Activated CD4-positive, alpha-beta T cell treated with anti-CD3 and anti-CD28 coated beads, Interleukin-2, amount 10 ng/mL, durations not matched to agents 7 days and 5 days (primary cell): ENCODE measurements around the gene MEA1. TPM values are rescaled to one million over a fixed set of nuclear protein-coding genes. Genes with fewer than 3 reads are reported as not detected.
A peak's percentile ranks its signal among the peaks of the same experiment; 100 is the strongest.

Source experiments
- CTCF ChIA-PET: fragments of 350-600 bp; sonication (Branson Sonifier 250); formaldehyde crosslinking; loops from one replicate; lab custom pipeline; 2021; ENCODE audit warnings: antibody characterized with exemption; lab: Charles Lee
- POLR2A ChIA-PET: fragments of 350-600 bp; sonication (Branson Sonifier 250); formaldehyde crosslinking; loops from one replicate; lab custom pipeline; 2021; ENCODE audit warnings: antibody characterized with exemption; lab: Charles Lee
- DNase-seq: peaks from one replicate; pipeline ENCODE4 v3.0.0-alpha.2; 2020
- H3K27ac Mint-ChIP-seq: one replicate; pipeline ENCODE4 v1.8.0; 2021; ENCODE audit warnings: mild to moderate bottlenecking, moderate library complexity, mixed read lengths
- H3K27me3 Mint-ChIP-seq: one replicate; pipeline ENCODE4 v1.8.0; 2021; ENCODE audit warnings: mixed read lengths
- H3K36me3 Mint-ChIP-seq: one replicate; pipeline ENCODE4 v1.8.0; 2021; ENCODE audit warnings: low read depth, mixed read lengths
- H3K4me1 Mint-ChIP-seq: one replicate; pipeline ENCODE4 v1.8.0; 2021; ENCODE audit warnings: mixed read lengths
- H3K4me3 Mint-ChIP-seq: one replicate; pipeline ENCODE4 v1.8.0; 2021; ENCODE audit warnings: mild to moderate bottlenecking, moderate library complexity, mixed read lengths
- H3K9me3 Mint-ChIP-seq: one replicate; pipeline ENCODE4 v1.8.0; 2021; ENCODE audit warnings: mixed read lengths
- total RNA-seq, 2 experiments: library from RNA; stranded (reverse); gene quantifications; one replicate each; pipeline ENCODE4 v1.2.3, GENCODE V29; 2021

Gene MEA1
- total RNA-seq, 2 experiments from 2014 or later, result 58.9 to 70.1 TPM

- no peaks in the 10 kb centered on the region for H3K27me3 Mint-ChIP-seq
- POLR2A ChIA-PET, result no interaction called here
- CTCF ChIA-PET, result interaction anchor here (0.9 to 1.8 kb wide), 6 partner anchors 10 to 24 kb away, joined by 3 to 7 read pairs (median 4); partner anchors contain the start of gene PPP2R5D
- DNase-seq, result no peak
- no peak overlapping the region for H3K27ac Mint-ChIP-seq
- H3K36me3 Mint-ChIP-seq, result peaks cover 2% of the 10 kb centered on the region
- peaks cover 5% of the 10 kb centered on the region for H3K4me1 Mint-ChIP-seq
- H3K4me3 Mint-ChIP-seq, result no peak overlapping the region
- no peaks in the 10 kb centered on the region for H3K9me3 Mint-ChIP-seq
Observed at GRCh38 chr6:42996513-42996912, 17.2 kb downstream of the MEA1 start.

GRCh38 chr6:42993445-42993844 lies 20.3 kb downstream of the MEA1 start:
- H3K9me3 Mint-ChIP-seq, result no peaks in the 10 kb centered on the region
- ChIA-PET CTCF (no interaction called here), POLR2A (no interaction called here)
- no peak for DNase-seq
- no peak overlapping the region for H3K4me3 Mint-ChIP-seq
- no peak overlapping the region for H3K27ac Mint-ChIP-seq
- peaks cover 17% of the 10 kb centered on the region for H3K36me3 Mint-ChIP-seq
- H3K4me1 Mint-ChIP-seq, result peaks cover 13% of the 10 kb centered on the region
- no peaks in the 10 kb centered on the region for H3K27me3 Mint-ChIP-seq

DNA sequence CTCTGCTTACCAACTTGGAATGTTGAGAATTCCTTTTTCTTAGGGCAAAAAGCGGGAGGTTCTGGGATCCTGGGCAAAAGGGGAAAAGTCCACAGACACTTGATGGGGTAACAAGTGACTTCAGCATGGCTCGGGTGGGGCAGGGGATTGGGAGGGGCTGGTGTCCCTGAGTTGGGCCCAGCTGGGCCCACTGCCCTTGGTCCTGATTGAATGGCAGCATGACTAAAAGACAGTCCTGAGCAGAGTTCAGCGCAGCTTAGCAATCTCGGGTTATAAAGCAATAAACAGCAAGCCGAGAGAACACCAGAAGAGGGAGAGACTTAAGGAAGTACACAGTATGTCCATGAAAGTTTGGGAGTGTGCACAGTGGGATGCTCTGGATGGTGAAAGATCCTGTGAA lies 23.8 kb downstream of the MEA1 start:
- POLR2A ChIA-PET, result interaction anchor here (0.5 kb wide), 1 partner anchor 15 kb away, joined by 4 read pairs; no protein-coding TSS in a partner anchor
- H3K27ac Mint-ChIP-seq, result no peak overlapping the region

GRCh38 chr6:42988486-42989020 lies 25.2 kb downstream of the MEA1 start:
- Mint-ChIP-seq H3K4me3 (no peak overlapping the region), H3K27me3 (no peaks in the 10 kb centered on the region), H3K27ac (no peak overlapping the region), H3K4me1 (peaks cover 47% of the 10 kb centered on the region), H3K36me3 (peaks cover 36% of the 10 kb centered on the region), H3K9me3 (no peaks in the 10 kb centered on the region)
- no peak for DNase-seq
- POLR2A ChIA-PET, result interaction anchor here (0.6 kb wide), 1 partner anchor 8 kb away, joined by 3 read pairs; no protein-coding TSS in a partner anchor
- CTCF ChIA-PET, result interaction anchor here (0.5 to 1.7 kb wide), 7 partner anchors 16 to 207 kb away, joined by 3 to 6 read pairs (median 4); no protein-coding TSS in a partner anchor

More for the DNA sequence above, 23.8 kb downstream of the MEA1 start:
- Mint-ChIP-seq H3K27me3 (no peaks in the 10 kb centered on the region), H3K4me3 (no peak overlapping the region), H3K9me3 (no peaks in the 10 kb centered on the region), H3K36me3 (peaks cover 37% of the 10 kb centered on the region), H3K4me1 (peaks cover 43% of the 10 kb centered on the region)
- CTCF ChIA-PET, result no interaction called here
- no peak for DNase-seq

- Mint-ChIP-seq H3K36me3 (peaks cover 35% of the 10 kb centered on the region), H3K27me3 (no peaks in the 10 kb centered on the region), H3K27ac (no peak overlapping the region), H3K9me3 (no peaks in the 10 kb centered on the region), H3K4me3 (no peak overlapping the region), H3K4me1 (peaks cover 47% of the 10 kb centered on the region)
- ChIA-PET CTCF (interaction anchor here (0.6 to 1.7 kb wide), 7 partner anchors 16 to 206 kb away, joined by 3 to 6 read pairs (median 4); no protein-coding TSS in a partner anchor), POLR2A (interaction anchor here (0.6 kb wide), 1 partner anchor 8 kb away, joined by 3 read pairs; no protein-coding TSS in a partner anchor)
- no peak for DNase-seq
Observed at GRCh38 chr6:42987533-42988451, 26.0 kb downstream of the MEA1 start.

GRCh38 chr6:42984924-42985475 lies 28.7 kb downstream of the MEA1 start:
- Mint-ChIP-seq H3K4me3 (peak overlapping the region; percentile 93), H3K9me3 (no peaks in the 10 kb centered on the region), H3K36me3 (peaks cover 27% of the 10 kb centered on the region), H3K27me3 (no peaks in the 10 kb centered on the region), H3K4me1 (peaks cover 54% of the 10 kb centered on the region), H3K27ac (peak overlapping the region; percentile 93)
- CTCF ChIA-PET, result interaction anchor here (1.1 to 1.6 kb wide), 4 partner anchors 11 to 159 kb away, joined by 3 to 5 read pairs (median 4); partner anchors contain the start of gene CNPY3
- POLR2A ChIA-PET, result no interaction called here
- peak; percentile 29 for DNase-seq

- POLR2A ChIA-PET, result interaction anchor here (0.9 to 1.3 kb wide), 2 partner anchors 54 to 75 kb away, joined by 4 to 5 read pairs; partner anchors contain the start of genes CNPY3, KLC4 and MRPL2
- peaks cover 23% of the 10 kb centered on the region for H3K36me3 Mint-ChIP-seq
- peak; percentile 99 for DNase-seq
- H3K27ac Mint-ChIP-seq, result peak within 1 kb of the TSS; percentile 93
- peak within 1 kb of the TSS; percentile 93 for H3K4me3 Mint-ChIP-seq
- CTCF ChIA-PET, result interaction anchor here (0.8 to 1.7 kb wide), 6 partner anchors 12 to 69 kb away, joined by 3 to 5 read pairs (median 4); partner anchors contain the start of genes CNPY3, CUL7, KLHDC3 and MEA1
- no peaks in the 10 kb centered on the region for H3K9me3 Mint-ChIP-seq
- H3K4me1 Mint-ChIP-seq, result peaks cover 61% of the 10 kb centered on the region
- no peaks in the 10 kb centered on the region for H3K27me3 Mint-ChIP-seq
Observed at GRCh38 chr6:42984001-42984923, 29.5 kb downstream of the MEA1 start, which contains the start of gene PPP2R5D. PPP2R5D (plus strand) TSS chr6:42984570; CDS start chr6:42984678, 108 bp downstream.

- ChIA-PET POLR2A (no interaction called here), CTCF (interaction anchor here (0.7 kb wide), 1 partner anchor 832 kb away, joined by 3 read pairs; no protein-coding TSS in a partner anchor)
- Mint-ChIP-seq H3K4me3 (no peak overlapping the region), H3K9me3 (no peaks in the 10 kb centered on the region), H3K4me1 (peaks cover 55% of the 10 kb centered on the region), H3K27ac (peak overlapping the region; percentile 48), H3K27me3 (no peaks in the 10 kb centered on the region), H3K36me3 (peaks cover 18% of the 10 kb centered on the region)
- DNase-seq, result no peak
Observed at GRCh38 chr6:42981836-42982235, 31.9 kb downstream of the MEA1 start.

- ChIA-PET POLR2A (interaction anchor here (0.6 to 2.6 kb wide), 3 partner anchors 9 to 74 kb away, joined by 3 to 13 read pairs (median 3); partner anchors contain the start of genes CNPY3 and CUL7), CTCF (interaction anchor here (1.0 to 2.3 kb wide), 8 partner anchors 9 to 168 kb away, joined by 3 to 7 read pairs (median 4); partner anchors contain the start of gene CNPY3)
- H3K27me3 Mint-ChIP-seq, result no peaks in the 10 kb centered on the region
- peaks cover 14% of the 10 kb centered on the region for H3K36me3 Mint-ChIP-seq
- peak overlapping the region; percentile 78 for H3K4me3 Mint-ChIP-seq
- H3K4me1 Mint-ChIP-seq, result peaks cover 49% of the 10 kb centered on the region
- peak overlapping the region; percentile 98 for H3K27ac Mint-ChIP-seq
- no peaks in the 10 kb centered on the region for H3K9me3 Mint-ChIP-seq
- peak; percentile 20 for DNase-seq
Observed at GRCh38 chr6:42979523-42980177, 34.1 kb downstream of the MEA1 start.

GRCh38 chr6:42978839-42979522 lies 34.8 kb downstream of the MEA1 start, which contains the start of gene PEX6:
PEX6 (minus strand) TSS chr6:42979181; CDS start chr6:42979150, 31 bp downstream.
- Mint-ChIP-seq H3K4me1 (peaks cover 48% of the 10 kb centered on the region), H3K27me3 (no peaks in the 10 kb centered on the region)

More at GRCh38 chr6:42978839-42979522, 34.8 kb downstream of the MEA1 start, which contains the start of gene PEX6:
- Mint-ChIP-seq H3K9me3 (no peaks in the 10 kb centered on the region), H3K36me3 (peaks cover 16% of the 10 kb centered on the region), H3K27ac (peak within 1 kb of the TSS; percentile 98), H3K4me3 (peak within 1 kb of the TSS; percentile 89)
- POLR2A ChIA-PET, result interaction anchor here (1.3 to 2.6 kb wide), 2 partner anchors 50 to 75 kb away, joined by 3 to 13 read pairs; partner anchors contain the start of genes CNPY3 and CUL7
- DNase-seq, result peak; percentile 99
- CTCF ChIA-PET, result interaction anchor here (0.6 to 2.3 kb wide), 10 partner anchors 8 to 1106 kb away, joined by 3 to 7 read pairs (median 4); partner anchors contain the start of genes CNPY3 and KLHDC3
